ENCODE results near the gene SLC4A4.

The SLC4A4 gene

GRCh38 chr4:71549516-71550160 is 210.8 kb downstream of the SLC4A4 start:
- no peak for FAIRE-seq

- FAIRE-seq = no peak
Observed at GRCh38 chr4:71550220-71551165, 211.7 kb downstream of the SLC4A4 start.

GRCh38 chr4:71553605-71554004 is 214.8 kb downstream of the SLC4A4 start:
- no peak for FAIRE-seq

GRCh38 chr4:71554025-71554424 is 215.2 kb downstream of the SLC4A4 start:
- FAIRE-seq = no peak

GRCh38 chr4:71558248-71558647 is 219.4 kb downstream of the SLC4A4 start:
- FAIRE-seq = no peak

- FAIRE-seq = no peak
Observed at GRCh38 chr4:71559957-71560571, 221.2 kb downstream of the SLC4A4 start.

GRCh38 chr4:71564775-71565174 is 226.0 kb downstream of the SLC4A4 start:
- FAIRE-seq = no peak

GRCh38 chr4:71566856-71567255 is 228.0 kb downstream of the SLC4A4 start:
- FAIRE-seq = no peak

GRCh38 chr4:71568131-71568530 is 229.3 kb downstream of the SLC4A4 start:
- no peak for FAIRE-seq

- no peak for FAIRE-seq
Observed at GRCh38 chr4:71570492-71570891, 231.7 kb downstream of the SLC4A4 start.

GRCh38 chr4:71571346-71571745 is 232.5 kb downstream of the SLC4A4 start:
- no peak for FAIRE-seq

GRCh38 chr4:71583971-71584370 is 245.2 kb downstream of the SLC4A4 start:
- FAIRE-seq = no peak

- FAIRE-seq = no peak
Observed at GRCh38 chr4:71584585-71584984, 245.8 kb downstream of the SLC4A4 start.

GRCh38 chr4:71586087-71586763 is 247.4 kb downstream of the SLC4A4 start:
- no peak for FAIRE-seq

GRCh38 chr4:71587995-71588394 is 249.2 kb downstream of the SLC4A4 start:
- FAIRE-seq = no peak

- FAIRE-seq = no peak
Observed at GRCh38 chr4:71592793-71593192, 254.0 kb downstream of the SLC4A4 start.

GRCh38 chr4:71593311-71593710 is 254.5 kb downstream of the SLC4A4 start:
- no peak for FAIRE-seq

GRCh38 chr4:71595576-71596108 is 256.8 kb downstream of the SLC4A4 start:
- FAIRE-seq = no peak

GRCh38 chr4:71599578-71599977 is 260.8 kb downstream of the SLC4A4 start:
- FAIRE-seq = no peak

GRCh38 chr4:71602289-71602900 is 263.6 kb downstream of the SLC4A4 start:
- no peak for FAIRE-seq

- no peak for FAIRE-seq
Observed at GRCh38 chr4:71604785-71605184, 266.0 kb downstream of the SLC4A4 start.

- FAIRE-seq = no peak
Observed at GRCh38 chr4:71607109-71607508, 268.3 kb downstream of the SLC4A4 start.

Data from TTC549 (cell line).